ENCODE measurements around the gene SCD5.

The SCD5 gene

DNA sequence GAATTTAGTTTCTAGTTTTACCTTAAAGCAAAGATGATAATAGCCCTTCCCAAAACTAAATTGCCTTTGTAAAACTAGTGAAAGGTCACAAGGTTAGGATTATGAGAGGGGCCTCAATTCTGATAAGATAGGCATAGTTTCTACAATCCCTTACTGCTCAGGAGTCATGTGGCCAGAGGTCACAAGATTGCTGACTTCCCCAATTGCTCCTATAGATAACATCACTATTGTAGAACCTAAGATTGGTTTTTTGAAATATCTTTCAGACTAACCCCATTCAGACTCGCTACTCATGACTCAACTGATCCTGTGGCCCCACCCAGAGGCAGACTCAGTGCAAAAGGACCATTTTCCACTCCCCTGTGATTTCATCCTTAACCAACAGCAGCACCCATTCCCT lies 70.3 kb downstream of the SCD5 start:
- TF ChIP-seq CTCF (IDR thresholded peaks at IDR 0.05): no peak

DNA sequence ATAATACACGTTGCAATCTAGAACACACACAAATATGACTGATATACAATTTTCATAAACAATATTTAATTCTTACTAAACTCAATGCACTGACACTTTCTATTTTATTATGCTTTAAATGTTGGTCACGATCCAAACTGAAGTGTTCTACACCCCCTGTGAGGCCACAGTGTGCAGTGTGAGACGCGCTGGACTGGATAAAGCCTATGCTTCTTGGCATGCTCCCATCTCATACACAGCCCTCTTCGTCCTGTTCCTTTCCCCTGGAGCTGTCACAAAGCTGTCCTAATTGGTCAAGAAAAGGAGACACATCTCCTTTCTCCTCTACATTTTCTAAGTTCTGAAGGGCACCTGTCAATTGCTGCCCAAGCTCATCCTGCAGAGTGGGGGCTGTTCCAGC lies 72.0 kb downstream of the SCD5 start:
- TF ChIP-seq CTCF (IDR thresholded peaks at IDR 0.05): no peak

- peak; percentile 86 for TF ChIP-seq CTCF (IDR thresholded peaks at IDR 0.05)
Observed at GRCh38 chr4:82721819-82722423, 76.7 kb downstream of the SCD5 start.

DNA sequence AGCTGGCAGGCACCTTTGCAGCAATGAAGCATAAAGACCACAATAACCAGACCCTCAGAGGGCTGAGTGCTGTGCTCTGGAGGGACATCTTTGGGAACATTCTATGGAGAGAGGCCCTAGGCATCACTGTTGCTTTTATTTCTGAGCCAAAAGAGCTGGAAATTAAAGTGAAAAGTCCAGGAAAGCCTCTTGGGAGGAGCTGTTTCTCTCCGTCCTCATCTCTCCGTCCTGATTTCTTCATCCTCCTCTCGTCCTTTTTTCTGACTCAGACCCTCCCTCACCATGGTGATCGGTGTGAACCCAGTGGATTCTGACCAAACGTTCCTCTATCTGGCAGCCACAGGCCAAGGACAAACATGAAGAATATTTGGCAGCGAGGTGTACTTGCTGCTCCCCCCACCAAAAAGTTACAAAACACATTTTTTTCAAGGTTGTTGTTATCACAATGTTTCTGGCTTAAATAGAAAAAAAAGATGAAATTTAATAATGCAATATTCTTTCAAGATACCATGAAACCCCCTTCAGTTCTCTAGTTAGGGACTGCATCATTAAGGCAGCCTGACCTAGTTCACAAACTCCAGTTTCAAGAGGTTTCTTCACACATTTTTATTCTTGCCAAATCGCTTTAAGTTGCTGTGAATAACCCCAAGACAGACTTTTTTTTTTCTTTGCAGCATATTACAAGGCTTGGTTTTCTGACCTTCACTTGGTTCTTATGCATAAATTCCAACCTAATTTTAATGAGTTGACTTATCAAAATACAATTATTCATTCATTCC lies 80.2 kb downstream of the SCD5 start:
- TF ChIP-seq CTCF (IDR thresholded peaks at IDR 0.05): no peak

- no peak for TF ChIP-seq CTCF (IDR thresholded peaks at IDR 0.05)
Observed at GRCh38 chr4:82715731-82716617, 82.6 kb downstream of the SCD5 start.

- no peak for TF ChIP-seq CTCF (IDR thresholded peaks at IDR 0.05)
Observed at GRCh38 chr4:82713856-82714255, 84.7 kb downstream of the SCD5 start.

DNA sequence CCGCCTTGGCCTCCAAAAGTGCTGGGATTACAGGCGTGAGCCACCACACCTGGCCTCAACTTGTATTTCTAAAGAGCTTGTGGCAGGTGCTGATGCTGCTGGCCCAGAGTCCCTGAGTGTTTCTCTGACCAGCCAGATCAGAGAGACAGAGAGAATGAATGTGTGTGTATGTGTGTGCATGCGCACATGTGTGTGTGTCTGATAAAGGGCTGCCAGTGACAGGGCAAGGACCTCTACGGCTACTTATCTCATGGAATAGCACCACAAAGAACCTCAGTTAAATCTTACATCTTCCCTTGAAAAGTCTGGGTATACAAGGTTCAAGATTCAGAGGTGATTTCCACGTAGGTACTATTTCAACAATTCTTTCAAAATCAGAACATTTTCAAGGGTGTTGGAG lies 86.0 kb downstream of the SCD5 start:
- no peak for TF ChIP-seq CTCF (IDR thresholded peaks at IDR 0.05)

Measured in LNCAP (cell line).